B cell (primary cell): ENCODE data around the gene IQGAP1.

Source experiments
- EZH2 ChIP-seq: IDR thresholded peaks from 2 replicates; pipeline ENCODE4 v1.6.1; 2012; ENCODE audit warnings: borderline replicate concordance, low read depth, mild to moderate bottlenecking, moderate library complexity, low read length; ENCODE audit not compliant: insufficient read depth, poor library complexity, severe bottlenecking
- TF ChIP-seq, protein P1 (sequence below): fragments of 200-600 bp; IDR thresholded peaks from one replicate; pipeline ENCODE4 v1.8.0; 2022; ENCODE audit warnings: antibody characterized with exemption, mild to moderate bottlenecking

GRCh38 chr15:90441027-90441426 is 53.0 kb downstream of the IQGAP1 start:
- TF ChIP-seq, protein P1, sequence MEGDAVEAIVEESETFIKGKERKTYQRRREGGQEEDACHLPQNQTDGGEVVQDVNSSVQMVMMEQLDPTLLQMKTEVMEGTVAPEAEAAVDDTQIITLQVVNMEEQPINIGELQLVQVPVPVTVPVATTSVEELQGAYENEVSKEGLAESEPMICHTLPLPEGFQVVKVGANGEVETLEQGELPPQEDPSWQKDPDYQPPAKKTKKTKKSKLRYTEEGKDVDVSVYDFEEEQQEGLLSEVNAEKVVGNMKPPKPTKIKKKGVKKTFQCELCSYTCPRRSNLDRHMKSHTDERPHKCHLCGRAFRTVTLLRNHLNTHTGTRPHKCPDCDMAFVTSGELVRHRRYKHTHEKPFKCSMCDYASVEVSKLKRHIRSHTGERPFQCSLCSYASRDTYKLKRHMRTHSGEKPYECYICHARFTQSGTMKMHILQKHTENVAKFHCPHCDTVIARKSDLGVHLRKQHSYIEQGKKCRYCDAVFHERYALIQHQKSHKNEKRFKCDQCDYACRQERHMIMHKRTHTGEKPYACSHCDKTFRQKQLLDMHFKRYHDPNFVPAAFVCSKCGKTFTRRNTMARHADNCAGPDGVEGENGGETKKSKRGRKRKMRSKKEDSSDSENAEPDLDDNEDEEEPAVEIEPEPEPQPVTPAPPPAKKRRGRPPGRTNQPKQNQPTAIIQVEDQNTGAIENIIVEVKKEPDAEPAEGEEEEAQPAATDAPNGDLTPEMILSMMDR = no peak
- TF ChIP-seq EZH2 = no peak
